H1 (cell line): ENCODE measurements around the gene RTN4. TPM values are rescaled to one million over a fixed set of nuclear protein-coding genes. Genes with fewer than 3 reads are reported as not detected.

Experiments used
- CTCF ChIA-PET: fragments of 300-600 bp; sonication (Branson Sonifier 250); formaldehyde crosslinking; loops from one replicate; lab custom pipeline; 2021; ENCODE audit not compliant: partially characterized antibody; lab: Charles Lee
- POLR2A ChIA-PET: fragments of 300-600 bp; sonication (Branson Sonifier 250); formaldehyde crosslinking; loops from one replicate; lab custom pipeline; 2021; ENCODE audit warnings: inconsistent platforms; ENCODE audit not compliant: partially characterized antibody; lab: Charles Lee
- DNase-seq, 2 experiments: peaks; one replicate each; pipeline versions ENCODE4 v3.0.0 to v3.0.0-alpha.2; 2010 to 2022; ENCODE audit warnings: low spot score in 2 of 2, low read depth in 1 of 2, mixed read lengths in 1 of 2
- FAIRE-seq: peaks from 2 replicates; lab custom pipeline; 2011; peaks lifted over from hg19 to GRCh38; lab: Jason Lieb, UNC
- H2AFZ ChIP-seq: 2 replicates; pipeline ENCODE4 v1.8.1; 2012; ENCODE audit warnings: low read length, inconsistent platforms
- H2AK5ac ChIP-seq: 2 replicates; pipeline ENCODE4 v1.6.1; 2013; ENCODE audit warnings: low read depth, low read length
- H2BK120ac ChIP-seq: replicated peaks from 2 replicates; pipeline ENCODE3; 2013; ENCODE audit warnings: low read depth, low read length, inconsistent platforms
- H2BK12ac ChIP-seq: 2 replicates; pipeline ENCODE4 v1.6.1; 2013; ENCODE audit warnings: low read depth, low read length
- H2BK15ac ChIP-seq: 2 replicates; pipeline ENCODE4 v1.6.1; 2013; ENCODE audit warnings: low read length
- H2BK20ac ChIP-seq: 2 replicates; pipeline ENCODE4 v1.6.1; 2013; ENCODE audit warnings: low read length
- H2BK5ac ChIP-seq: 2 replicates; pipeline ENCODE4 v1.6.1; 2013; ENCODE audit warnings: low read depth, low read length
- H3K14ac ChIP-seq: 2 replicates; pipeline ENCODE4 v1.6.1; 2013; ENCODE audit warnings: inconsistent platforms; ENCODE audit not compliant: insufficient read length
- H3K18ac ChIP-seq: 2 replicates; pipeline ENCODE4 v1.6.1; 2013; ENCODE audit warnings: low read length; ENCODE audit errors: extremely low read depth
- H3K23ac ChIP-seq: 2 replicates; pipeline ENCODE4 v1.6.1; 2013; ENCODE audit warnings: inconsistent platforms; ENCODE audit not compliant: insufficient read length
- H3K23me2 ChIP-seq: 2 replicates; pipeline ENCODE4 v1.6.1; 2013; ENCODE audit warnings: low read depth, low read length
- H3K27ac ChIP-seq: 2 replicates; pipeline ENCODE4 v1.6.1; 2011; ENCODE audit warnings: low read depth, low read length, inconsistent platforms
- H3K27me3 ChIP-seq, 4 experiments: replicated peaks in 1 of 4; 1 replicate in 1 of 4; 2 replicates in 3 of 4; pipeline versions ENCODE4 v1.6.1 to v1.8.1; 2011 to 2013; ENCODE audit warnings: low read length in 3 of 4, mild to moderate bottlenecking in 3 of 4, inconsistent platforms in 2 of 4, mixed read lengths in 2 of 4, moderate library complexity in 1 of 4; ENCODE audit not compliant: control insufficient read depth in 3 of 4, insufficient read depth in 3 of 4; ENCODE audit errors: extremely low read depth in 1 of 4
- H3K36me3 ChIP-seq, 4 experiments: 2 replicates each; pipeline versions ENCODE4 v1.6.1 to v1.8.1; 2011 to 2013; ENCODE audit warnings: mild to moderate bottlenecking in 4 of 4, low read length in 3 of 4, moderate library complexity in 2 of 4, control low read depth in 1 of 4, inconsistent platforms in 1 of 4; ENCODE audit not compliant: insufficient read depth in 4 of 4, control insufficient read depth in 2 of 4
- H3K4ac ChIP-seq: replicated peaks from 2 replicates; pipeline ENCODE3; 2013; ENCODE audit warnings: low read length, low read depth, mixed read lengths, inconsistent platforms; ENCODE audit not compliant: insufficient read length
- H3K4me1 ChIP-seq, 4 experiments: replicated peaks in 1 of 4; 1 replicate in 1 of 4; 2 replicates in 3 of 4; pipeline versions ENCODE4 v1.6.1 to v1.8.1; 2011 to 2013; ENCODE audit warnings: low read length in 3 of 4, inconsistent platforms in 2 of 4, mixed read lengths in 1 of 4; ENCODE audit not compliant: insufficient read depth in 4 of 4, control insufficient read depth in 3 of 4
- H3K4me2 ChIP-seq, 2 experiments: 2 replicates each; pipeline versions ENCODE4 v1.6.1 to v1.8.1; 2011 to 2013; ENCODE audit warnings: low read depth in 2 of 2, low read length in 2 of 2, control low read depth in 1 of 2, inconsistent platforms in 1 of 2, mild to moderate bottlenecking in 1 of 2; ENCODE audit not compliant: insufficient read depth in 1 of 2
- H3K4me3 ChIP-seq, 4 experiments: fragments of 200-600, 300-600 bp in 1 of 4; sonication (generic), shearing (Covaris generic), sonication (Bioruptor Twin) in 1 of 4; 2 replicates each; pipeline versions ENCODE4 v1.5.1 to v1.8.1; 2011 to 2016; ENCODE audit warnings: low read length in 4 of 4, low read depth in 3 of 4, control low read depth in 2 of 4, inconsistent platforms in 2 of 4, mild to moderate bottlenecking in 2 of 4, mixed read lengths in 1 of 4, moderate library complexity in 1 of 4; ENCODE audit not compliant: insufficient read depth in 2 of 4; ENCODE audit errors: extremely low read depth in 1 of 4
- H3K56ac ChIP-seq: replicated peaks from 2 replicates; pipeline ENCODE3; 2013; ENCODE audit warnings: low read depth, mild to moderate bottlenecking, mixed read lengths, low read length, inconsistent platforms; ENCODE audit not compliant: insufficient read length
- H3K79me1 ChIP-seq: 2 replicates; pipeline ENCODE4 v1.6.1; 2013; ENCODE audit warnings: low read depth, low read length, control low read depth
- H3K79me2 ChIP-seq, 2 experiments: 2 replicates each; pipeline versions ENCODE4 v1.6.1 to v1.8.1; 2012 to 2013; ENCODE audit warnings: low read length in 2 of 2, mild to moderate bottlenecking in 2 of 2, inconsistent platforms in 1 of 2; ENCODE audit not compliant: insufficient read depth in 2 of 2, control insufficient read depth in 1 of 2
- H3K9ac ChIP-seq, 4 experiments: replicated peaks in 1 of 4; 1 replicate in 1 of 4; 2 replicates in 3 of 4; pipeline versions ENCODE4 v1.6.1 to v1.8.1; 2011 to 2013; ENCODE audit warnings: low read depth in 3 of 4, low read length in 3 of 4, control low read depth in 2 of 4, mild to moderate bottlenecking in 2 of 4, moderate library complexity in 2 of 4, inconsistent platforms in 1 of 4; ENCODE audit errors: extremely low read depth in 1 of 4
- H3K9me3 ChIP-seq, 2 experiments: 2 replicates each; pipeline versions ENCODE4 v1.6.1 to v1.8.1; 2012 to 2013; ENCODE audit warnings: mild to moderate bottlenecking in 2 of 2, moderate library complexity in 2 of 2, control low read depth in 1 of 2, inconsistent platforms in 1 of 2, low read depth in 1 of 2, low read length in 1 of 2, mixed read lengths in 1 of 2; ENCODE audit not compliant: insufficient read depth in 2 of 2
- H4K20me1 ChIP-seq, 2 experiments: replicated peaks in 1 of 2; 2 replicates each; pipeline versions ENCODE3 to v1.8.1; 2011 to 2013; ENCODE audit warnings: inconsistent platforms in 2 of 2, low read length in 2 of 2, mild to moderate bottlenecking in 1 of 2; ENCODE audit not compliant: insufficient read depth in 2 of 2, control insufficient read depth in 1 of 2
- H4K5ac ChIP-seq: 2 replicates; pipeline ENCODE4 v1.6.1; 2013; ENCODE audit warnings: low read length, low read depth, mixed read lengths, inconsistent platforms; ENCODE audit not compliant: insufficient read length
- H4K8ac ChIP-seq: 2 replicates; pipeline ENCODE4 v1.8.0; 2013; ENCODE audit warnings: mild to moderate bottlenecking, moderate library complexity, low read length, inconsistent platforms; ENCODE audit not compliant: insufficient read depth; ENCODE audit errors: extremely low read depth
- H4K91ac ChIP-seq: replicated peaks from 2 replicates; pipeline ENCODE3; 2013; ENCODE audit warnings: low read length, mixed read lengths, inconsistent platforms; ENCODE audit not compliant: insufficient read length
- CHD2 ChIP-seq: IDR thresholded peaks from 2 replicates; pipeline ENCODE4 v1.6.1; 2012; ENCODE audit warnings: low read length, improper control_type of control experiment
- GTF2F1 ChIP-seq: IDR thresholded peaks from 2 replicates; pipeline ENCODE4 v1.6.1; 2012; ENCODE audit warnings: low read depth, low read length, improper control_type of control experiment, borderline replicate concordance
- POLR2AphosphoS5 ChIP-seq: IDR thresholded peaks from 2 replicates; pipeline ENCODE4 v1.6.1; 2011; ENCODE audit warnings: low read depth, low read length
- TEAD4 ChIP-seq: IDR thresholded peaks from 2 replicates; pipeline ENCODE4 v1.6.1; 2012; ENCODE audit warnings: low read depth, low read length, inconsistent platforms, mixed read lengths
- WGBS, 2 experiments: shearing (Covaris generic) in 1 of 2; methylation state at CpG; one replicate each; pipeline versions ENCODE4 v1.1.6 to v1.1.7; 2013 to 2015; ENCODE audit warnings: low lambda C conversion rate in 2 of 2, mixed read lengths in 2 of 2, inconsistent platforms in 1 of 2, low coverage in 1 of 2, missing lambda C conversion rate in 1 of 2; ENCODE audit not compliant: insufficient replicate concordance in 2 of 2, insufficient coverage in 1 of 2, insufficient read length in 1 of 2; ENCODE audit errors: extremely low coverage in 1 of 2, missing lambda C conversion rate in 1 of 2; 5-methylcytosine and 5-hydroxymethylcytosine counted together
- polyA plus RNA-seq, 7 experiments: library from polyadenylated mRNA; depleted of rRNA in 3 of 7; stranded (reverse) in 5 of 7; unstranded in 2 of 7; fragments of >200 nt in 5 of 7; fragments of 200-250 nt in 2 of 7; gene quantifications; 1 replicate in 5 of 7; 2 replicates in 1 of 7; 4 replicates in 1 of 7; pipeline versions ENCODE4 v1.2.1 to v1.2.3, GENCODE V29; 2011 to 2013; ENCODE audit warnings: missing spikeins in 2 of 7, mixed read lengths in 2 of 7
- total RNA-seq: library from RNA; stranded (reverse); fragmentation: NEBNext Ultra II Directional; extraction: Animal tissue kit (Norgen Biotek cat#: 25700); gene quantifications from 2 replicates; pipeline ENCODE4 v1.2.1, GENCODE V29; 2021

RTN4 gene
- total and polyA plus RNA-seq, 2 of the 8 experiments (the other 6 are each of a cell fraction or from before 2014, with no cell fraction given) = 179 to 242 TPM

GRCh38 chr2:55010149-55010591 lies 40.1 kb downstream of the RTN4 start:
- Histone ChIP-seq H3K4me3 (no peak overlapping the region), H4K5ac (no peak overlapping the region), H4K91ac (no peak overlapping the region), H3K23me2 (no peaks in the 10 kb centered on the region), H3K4ac (no peak overlapping the region), H3K9ac (no peak overlapping the region), H2BK120ac (no peak overlapping the region), H3K36me3 (no peaks in the 10 kb centered on the region), H2BK12ac (no peak overlapping the region), H2BK15ac (no peak overlapping the region), H2BK20ac (no peak overlapping the region), H3K23ac (no peak overlapping the region), H3K56ac (no peak overlapping the region), H3K9me3 (no peaks in the 10 kb centered on the region), H3K4me2 (peak overlapping the region in 1 of 2 experiments; percentile 33; a peak in 1 of 4 replicates), H2BK5ac (no peak overlapping the region), H3K14ac (no peak overlapping the region), H2AK5ac (no peak overlapping the region), H3K27ac (no peak overlapping the region), H3K27me3 (no peaks in the 10 kb centered on the region), H2AFZ (no peak overlapping the region), H3K79me1 (no peaks in the 10 kb centered on the region), H3K18ac (no peak overlapping the region), H3K4me1 (peaks cover 0 to 8% (median 3%) of the 10 kb centered on the region in 4 experiments; a peak in 2 of 7 replicates), H4K8ac (no peak overlapping the region), H4K20me1 (peaks cover 11 to 18% of the 10 kb centered on the region in 2 experiments), H3K79me2 (peaks cover 3 to 100% of the 10 kb centered on the region in 2 experiments; a peak in 3 of 4 replicates)
- ChIA-PET POLR2A (no interaction called here), CTCF (interaction anchor here (1.0 kb wide), 1 partner anchor 158 kb away, joined by 3 read pairs; no protein-coding TSS in a partner anchor)
- DNase-seq (no peak), FAIRE-seq (no peak)
- TF ChIP-seq POLR2AphosphoS5 = peak; percentile 22; the same call in 1 of the 2 replicates
- no peak for TF ChIP-seq GTF2F1
- TF ChIP-seq CHD2 = no peak
- TF ChIP-seq TEAD4 = no peak
- WGBS, 2 experiments = 78% methylated on average over 5 of the region's 5 CpGs; no CpG with 5 or more reads in 1 of the 2 experiments
